22Rv1 (cell line): Measurements from ENCODE around the gene SLC35F4.

Experiments
- H3K27ac ChIP-seq: fragments of 450-650 bp; 2 replicates; pipeline ENCODE4 v1.5.1; 2017
- CTCF ChIP-seq: fragments of 450-650 bp; IDR thresholded peaks from 2 replicates; pipeline ENCODE4 v1.5.1; 2017; ENCODE audit warnings: mild to moderate bottlenecking
- ZFX ChIP-seq: fragments of 450-650 bp; IDR thresholded peaks from 2 replicates; pipeline ENCODE4 v1.6.1; 2017; ENCODE audit warnings: antibody characterized with exemption, borderline replicate concordance

Gene SLC35F4

GRCh38 chr14:57747036-57747435, 118.9 kb downstream of the SLC35F4 start:
- H3K27ac ChIP-seq, result no peak overlapping the region

GRCh38 chr14:57746563-57746962, 119.3 kb downstream of the SLC35F4 start:
- H3K27ac ChIP-seq, result no peak overlapping the region
- TF ChIP-seq CTCF, result no peak
- no peak for TF ChIP-seq ZFX

More at GRCh38 chr14:57747036-57747435, 118.9 kb downstream of the SLC35F4 start:
- TF ChIP-seq CTCF (no peak), ZFX (no peak)

GRCh38 chr14:57739516-57739915, 126.4 kb downstream of the SLC35F4 start:
- no peak for TF ChIP-seq CTCF
- no peak for TF ChIP-seq ZFX
- H3K27ac ChIP-seq, result no peak overlapping the region

GRCh38 chr14:57737598-57737997, 128.3 kb downstream of the SLC35F4 start:
- no peak overlapping the region for H3K27ac ChIP-seq
- TF ChIP-seq ZFX (no peak), CTCF (no peak)

- no peak overlapping the region for H3K27ac ChIP-seq
- TF ChIP-seq CTCF (no peak), ZFX (no peak)
These were observed 129.5 kb downstream of the SLC35F4 start for GRCh38 chr14:57736391-57736790.

GRCh38 chr14:57735276-57735675, 130.6 kb downstream of the SLC35F4 start:
- no peak overlapping the region for H3K27ac ChIP-seq
- TF ChIP-seq CTCF (no peak), ZFX (no peak)

GRCh38 chr14:57732463-57733285, 133.2 kb downstream of the SLC35F4 start:
- no peak overlapping the region for H3K27ac ChIP-seq
- TF ChIP-seq CTCF (no peak), ZFX (no peak)
